Astrocyte of the cerebellum (primary cell): ENCODE measurements around the gene KBTBD13.
"Not testable (repeated sequence)": the region's sequence is repeated elsewhere in the genome, so short reads cannot be mapped to it uniquely, and the experiment has no call there.

Experiments
- DNase-seq: peaks from one replicate; pipeline ENCODE4 v3.0.0-alpha.2; 2011; ENCODE audit warnings: low read depth
- H3K4me3 ChIP-seq: 2 replicates; pipeline ENCODE4 v1.5.1; 2011; ENCODE audit warnings: mild to moderate bottlenecking, low read depth, low read length, moderate library complexity
- in situ Hi-C: cut with HindIII; loops from 2 replicates; pipeline ENCODE4 v1.10.0; 2017; ENCODE audit warnings: low sequenced_read_pairs
- TF ChIP-seq, protein P1 (sequence below): IDR thresholded peaks from 2 replicates; pipeline ENCODE4 v1.5.1; 2012; ENCODE audit warnings: low read length, low read depth, moderate library complexity, mild to moderate bottlenecking; ENCODE audit errors: missing control alignments

KBTBD13 gene

DNA sequence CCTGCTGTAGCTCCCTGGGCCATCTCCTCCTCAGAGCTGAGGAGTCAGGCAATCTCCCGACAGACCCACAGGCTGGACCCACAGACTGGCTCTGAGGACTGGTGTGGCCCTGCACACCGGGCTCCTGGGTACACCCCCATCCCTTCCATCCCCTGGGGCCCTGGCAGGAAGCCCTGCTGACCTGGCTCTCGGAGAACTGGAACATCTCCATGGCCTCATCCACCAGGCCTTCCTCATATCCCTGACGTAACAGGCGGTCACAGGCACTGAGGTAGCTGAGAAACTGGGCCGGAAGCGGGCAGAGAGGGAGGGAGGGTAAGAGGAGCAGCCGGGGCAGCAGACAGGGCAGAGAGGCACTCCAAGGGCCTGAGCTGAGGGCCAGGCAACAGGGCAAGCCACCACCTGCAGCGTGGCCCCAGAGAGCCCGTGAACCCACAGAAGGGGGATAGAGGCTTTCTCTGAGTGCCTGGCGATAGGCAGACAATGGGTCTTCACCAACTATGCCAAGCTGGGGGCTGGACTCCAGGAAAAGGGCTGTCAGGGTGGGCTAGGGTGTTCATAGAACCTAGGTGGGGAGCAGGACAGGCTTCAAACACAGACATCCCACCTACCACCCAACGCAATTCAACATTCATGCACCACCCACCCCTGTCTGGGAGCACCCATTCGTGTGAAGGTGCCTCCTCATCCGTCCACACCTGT is 17.9 kb downstream of the KBTBD13 start:
- no peak for DNase-seq
- in situ Hi-C loops: no loop called here
- TF ChIP-seq, protein P1, sequence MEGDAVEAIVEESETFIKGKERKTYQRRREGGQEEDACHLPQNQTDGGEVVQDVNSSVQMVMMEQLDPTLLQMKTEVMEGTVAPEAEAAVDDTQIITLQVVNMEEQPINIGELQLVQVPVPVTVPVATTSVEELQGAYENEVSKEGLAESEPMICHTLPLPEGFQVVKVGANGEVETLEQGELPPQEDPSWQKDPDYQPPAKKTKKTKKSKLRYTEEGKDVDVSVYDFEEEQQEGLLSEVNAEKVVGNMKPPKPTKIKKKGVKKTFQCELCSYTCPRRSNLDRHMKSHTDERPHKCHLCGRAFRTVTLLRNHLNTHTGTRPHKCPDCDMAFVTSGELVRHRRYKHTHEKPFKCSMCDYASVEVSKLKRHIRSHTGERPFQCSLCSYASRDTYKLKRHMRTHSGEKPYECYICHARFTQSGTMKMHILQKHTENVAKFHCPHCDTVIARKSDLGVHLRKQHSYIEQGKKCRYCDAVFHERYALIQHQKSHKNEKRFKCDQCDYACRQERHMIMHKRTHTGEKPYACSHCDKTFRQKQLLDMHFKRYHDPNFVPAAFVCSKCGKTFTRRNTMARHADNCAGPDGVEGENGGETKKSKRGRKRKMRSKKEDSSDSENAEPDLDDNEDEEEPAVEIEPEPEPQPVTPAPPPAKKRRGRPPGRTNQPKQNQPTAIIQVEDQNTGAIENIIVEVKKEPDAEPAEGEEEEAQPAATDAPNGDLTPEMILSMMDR: no peak
- no peak overlapping the region for H3K4me3 ChIP-seq

DNA sequence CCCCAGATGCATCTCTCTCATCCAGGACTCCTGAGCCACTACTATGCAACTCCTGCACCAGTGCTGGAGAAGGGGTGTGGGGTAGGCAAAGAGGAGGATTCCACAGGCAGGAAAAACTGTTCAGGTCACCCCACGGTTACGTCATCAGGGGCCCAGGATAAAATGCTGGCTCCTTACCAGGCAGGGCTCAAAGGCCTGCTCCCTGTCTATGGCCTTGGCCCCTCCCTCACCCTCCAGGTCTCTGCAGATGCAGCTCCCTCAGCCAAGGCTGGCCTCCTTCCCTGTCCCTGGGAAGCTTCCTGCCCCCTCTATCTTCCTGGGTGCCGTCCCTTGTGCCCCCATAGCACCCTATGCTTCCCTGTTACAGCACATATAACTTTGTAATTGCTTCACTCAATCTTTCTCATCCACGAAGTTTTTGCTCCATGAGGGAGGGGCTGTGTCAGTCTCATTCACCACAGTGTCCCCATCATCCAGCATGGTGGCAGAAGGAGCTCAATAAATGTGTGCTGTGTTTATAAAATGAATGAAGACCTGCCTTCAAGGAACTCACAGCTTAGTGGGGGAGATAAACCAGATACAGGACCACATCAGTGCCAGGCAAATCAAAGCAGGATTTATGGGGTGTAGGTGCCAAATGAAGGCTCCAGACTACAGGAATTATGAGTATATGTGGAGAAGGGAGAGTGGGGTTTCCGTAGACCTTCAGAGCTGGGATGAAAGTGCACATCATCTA is 18.6 kb downstream of the KBTBD13 start:
- no peak for DNase-seq
- TF ChIP-seq, protein P1: no peak

DNA sequence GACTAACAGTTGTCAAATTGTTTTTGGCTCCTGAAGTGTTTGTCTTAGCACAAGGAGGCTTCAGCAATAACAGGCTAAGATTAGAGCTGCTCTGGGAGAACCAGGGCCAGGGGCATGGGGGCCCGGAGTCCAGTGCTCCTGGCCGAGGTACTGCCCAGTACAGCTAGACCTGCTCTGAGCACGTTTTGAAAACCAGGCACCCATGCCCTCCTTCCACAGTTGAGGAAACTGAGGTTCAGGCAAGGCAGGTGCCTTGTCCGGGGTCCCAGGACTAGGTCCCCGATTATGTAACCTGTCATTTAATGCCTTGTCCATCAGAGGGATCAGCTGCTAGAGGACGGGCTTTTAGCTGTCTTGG is 19.2 kb downstream of the KBTBD13 start:
- TF ChIP-seq, protein P1: no peak
- H3K4me3 ChIP-seq: no peak overlapping the region
- no peak for DNase-seq
- in situ Hi-C loops: no loop called here

More for the DNA sequence above, 18.6 kb downstream of the KBTBD13 start:
- in situ Hi-C loops: no loop called here
- H3K4me3 ChIP-seq: no peak overlapping the region

DNA sequence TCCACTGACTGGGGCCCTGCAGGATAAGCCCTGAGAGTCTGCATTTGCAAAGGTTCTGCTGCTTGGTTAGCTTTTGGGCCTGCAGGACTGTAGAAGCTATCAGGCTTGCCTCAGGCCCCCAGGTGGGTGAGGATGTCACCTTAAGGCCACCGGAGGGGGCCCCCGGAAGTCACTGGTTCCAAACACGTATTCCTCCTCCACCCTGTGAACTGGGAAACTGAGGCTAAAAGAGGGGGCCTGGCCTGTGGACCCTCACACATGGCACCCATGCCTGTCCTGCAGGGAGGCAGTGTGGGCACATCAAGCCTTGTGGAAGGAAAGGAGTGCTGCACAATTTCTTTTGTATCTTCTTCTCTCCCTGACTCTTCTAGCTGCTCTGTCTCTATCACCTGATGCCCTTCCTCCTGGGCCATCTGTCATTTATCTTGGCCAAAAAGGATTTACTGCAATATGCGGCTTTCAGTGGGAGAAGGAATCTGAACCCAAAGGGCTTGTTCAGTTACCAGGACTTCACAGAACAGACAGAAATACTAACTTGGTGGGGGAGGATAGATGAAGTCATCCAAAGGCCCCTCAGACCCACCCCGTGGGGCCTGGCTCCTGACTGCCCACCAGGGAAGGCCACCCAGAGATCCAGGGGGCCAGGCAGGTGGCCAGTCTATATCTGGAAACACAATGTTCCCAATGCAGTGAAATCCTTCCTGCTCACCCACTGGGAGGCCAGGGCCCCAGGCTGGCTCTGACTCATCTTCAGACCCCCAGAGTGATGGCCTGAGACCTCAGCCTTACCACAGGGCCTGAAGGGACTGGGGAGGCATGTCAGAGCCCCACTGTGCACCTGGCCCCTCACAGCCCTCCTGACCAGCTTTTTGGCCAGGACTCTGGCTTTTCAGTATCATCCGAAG is 20.2 kb downstream of the KBTBD13 start:
- in situ Hi-C loops: no loop called here
- TF ChIP-seq, protein P1: no peak
- no peak for DNase-seq
- no peak overlapping the region for H3K4me3 ChIP-seq

DNA sequence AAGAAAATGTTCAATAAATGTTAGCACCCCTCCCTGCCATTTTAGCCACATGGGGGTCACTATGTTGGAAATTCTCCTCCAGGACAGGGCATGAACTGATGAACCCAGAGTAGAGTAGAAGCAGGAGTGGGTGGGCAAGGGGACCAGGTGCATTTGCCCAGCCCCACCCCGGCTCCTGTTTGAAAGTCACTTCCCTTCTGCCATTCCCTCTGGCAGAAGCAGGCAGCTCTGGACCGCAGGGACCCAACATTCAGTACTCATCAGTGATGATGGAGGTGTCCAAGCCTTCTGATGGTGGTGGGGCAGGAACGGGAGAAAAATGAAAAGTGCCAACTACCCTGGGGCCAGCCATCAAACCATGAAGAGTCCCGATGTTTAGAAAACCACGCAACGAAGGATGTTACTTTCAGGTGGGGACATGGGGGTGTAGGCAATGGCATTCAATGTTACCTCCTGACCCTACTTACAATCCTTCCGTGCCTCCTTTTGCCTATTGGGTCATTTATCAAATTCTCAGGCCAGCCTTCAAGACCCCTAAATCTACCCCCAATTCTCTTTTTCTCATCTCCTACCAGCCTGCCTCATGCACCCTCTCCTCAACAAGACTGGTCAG is 21.2 kb downstream of the KBTBD13 start:
- no peak overlapping the region for H3K4me3 ChIP-seq
- in situ Hi-C loops: no loop called here
- no peak for DNase-seq
- TF ChIP-seq, protein P1: no peak

DNA sequence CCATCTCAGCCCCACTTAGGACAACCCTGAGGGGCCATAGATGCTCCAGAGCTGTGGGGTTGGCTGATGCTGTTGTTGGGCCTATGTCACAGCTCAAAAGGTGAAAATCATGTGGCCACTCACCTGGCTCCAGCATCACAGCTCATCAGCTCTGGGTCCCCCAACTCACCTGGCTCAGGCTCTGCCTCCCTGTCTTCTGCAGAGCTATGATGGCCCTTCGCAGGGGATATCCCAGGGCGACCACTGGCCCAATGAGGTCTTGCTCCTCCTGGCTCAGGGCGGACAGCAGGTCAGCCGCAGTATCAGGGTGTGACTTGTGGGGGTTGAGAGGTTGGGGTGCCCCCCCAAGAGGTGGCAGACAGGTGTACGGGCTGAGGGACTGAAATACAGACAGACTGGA is 22.8 kb downstream of the KBTBD13 start:
- in situ Hi-C loops: no loop called here
- H3K4me3 ChIP-seq: no peak overlapping the region
- no peak for DNase-seq
- TF ChIP-seq, protein P1: no peak

DNA sequence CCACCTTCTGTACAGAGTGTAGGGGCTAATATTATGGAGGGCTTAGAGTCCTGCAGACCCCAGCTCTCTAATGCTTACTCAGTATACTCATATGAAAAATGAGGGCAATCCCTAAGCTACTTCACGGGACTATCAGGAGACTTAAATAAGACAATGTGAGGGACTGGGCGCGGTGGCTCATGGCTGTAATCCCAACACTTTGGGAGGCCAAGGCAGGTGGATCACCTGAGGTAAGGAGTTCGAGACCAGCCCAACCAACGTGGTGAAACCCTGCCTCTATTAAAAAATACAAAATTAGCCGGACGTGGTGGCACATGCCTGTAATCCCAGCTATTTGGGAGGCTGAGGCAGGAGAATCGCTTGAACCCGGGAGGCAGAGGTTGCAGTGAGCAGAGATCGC is 23.3 kb downstream of the KBTBD13 start:
- in situ Hi-C loops: loop anchor here (5.0 kb wide), 1 partner anchor 62 kb away; no protein-coding TSS in a partner anchor
- H3K4me3 ChIP-seq, DNase-seq: not testable (repeated sequence)
